ENCODE results near the gene UBE2J2. TPM values are rescaled to one million over a fixed set of nuclear protein-coding genes. Genes with fewer than 3 reads are reported as not detected.

UBE2J2 gene
- total RNA-seq, 4 donors from 2014 or later = 31.3 to 42.3 (median 38.3) TPM

GRCh38 chr1:1310109-1310385 lies 36.4 kb upstream of the UBE2J2 start:
- peak overlapping the region in 2 of 4 donors; percentile 88 to 100 for H3K27ac ChIP-seq
- intact Hi-C loops (cut with DNase I; ENCODE audit: low total_unique reads) = loop anchor here (10.0 kb wide), 1 partner anchor 355 kb away; the partner anchor contains the start of gene NOC2L
- in situ Hi-C loops (cut with MboI; ENCODE audit: low sequenced_read_pairs in 4 of 4) = no loop called here
- H3K36me3 ChIP-seq = peaks cover 0 to 38% of the 10 kb centered on the region in 2 donors
- peaks cover 31 to 36% of the 10 kb centered on the region in 2 donors for H3K4me1 ChIP-seq
- ATAC-seq (no peak), DNase-seq (no peak)
- no peak for TF ChIP-seq POLR2A (IDR thresholded peaks at IDR 0.05)
- TF ChIP-seq, protein P1, sequence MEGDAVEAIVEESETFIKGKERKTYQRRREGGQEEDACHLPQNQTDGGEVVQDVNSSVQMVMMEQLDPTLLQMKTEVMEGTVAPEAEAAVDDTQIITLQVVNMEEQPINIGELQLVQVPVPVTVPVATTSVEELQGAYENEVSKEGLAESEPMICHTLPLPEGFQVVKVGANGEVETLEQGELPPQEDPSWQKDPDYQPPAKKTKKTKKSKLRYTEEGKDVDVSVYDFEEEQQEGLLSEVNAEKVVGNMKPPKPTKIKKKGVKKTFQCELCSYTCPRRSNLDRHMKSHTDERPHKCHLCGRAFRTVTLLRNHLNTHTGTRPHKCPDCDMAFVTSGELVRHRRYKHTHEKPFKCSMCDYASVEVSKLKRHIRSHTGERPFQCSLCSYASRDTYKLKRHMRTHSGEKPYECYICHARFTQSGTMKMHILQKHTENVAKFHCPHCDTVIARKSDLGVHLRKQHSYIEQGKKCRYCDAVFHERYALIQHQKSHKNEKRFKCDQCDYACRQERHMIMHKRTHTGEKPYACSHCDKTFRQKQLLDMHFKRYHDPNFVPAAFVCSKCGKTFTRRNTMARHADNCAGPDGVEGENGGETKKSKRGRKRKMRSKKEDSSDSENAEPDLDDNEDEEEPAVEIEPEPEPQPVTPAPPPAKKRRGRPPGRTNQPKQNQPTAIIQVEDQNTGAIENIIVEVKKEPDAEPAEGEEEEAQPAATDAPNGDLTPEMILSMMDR (IDR thresholded peaks at IDR 0.05 in 4 of 5, conservative IDR thresholded peaks at IDR 0.05 in 1 of 5) = no peak
- H3K4me3 ChIP-seq = no peak overlapping the region
- H3K27me3 ChIP-seq = no peaks in the 10 kb centered on the region
- H3K9me3 ChIP-seq = no peaks in the 10 kb centered on the region

- peak overlapping the region; percentile 67 to 92 (median 70) for H3K4me3 ChIP-seq
- DNase-seq (no peak), ATAC-seq (no peak)
- H3K27me3 ChIP-seq = no peaks in the 10 kb centered on the region
- TF ChIP-seq POLR2A (IDR thresholded peaks at IDR 0.05) = no peak
- TF ChIP-seq, protein P1 (IDR thresholded peaks at IDR 0.05 in 4 of 5, conservative IDR thresholded peaks at IDR 0.05 in 1 of 5) = no peak
- peaks cover 36 to 42% of the 10 kb centered on the region in 2 donors for H3K4me1 ChIP-seq
- no peaks in the 10 kb centered on the region for H3K9me3 ChIP-seq
- peaks cover 0 to 32% of the 10 kb centered on the region in 2 donors for H3K36me3 ChIP-seq
- H3K27ac ChIP-seq = peak overlapping the region; percentile 88 to 100 (median 96)
- intact Hi-C loops (cut with DNase I; ENCODE audit: low total_unique reads) = loop anchor here (2.0 to 10.0 kb wide), 2 partner anchors 15 to 355 kb away; partner anchors contain the start of genes CPTP, INTS11 and NOC2L
- in situ Hi-C loops (cut with MboI; ENCODE audit: low sequenced_read_pairs in 4 of 4) = no loop called here
These were observed 35.8 kb upstream of the UBE2J2 start for GRCh38 chr1:1309251-1310108.

GRCh38 chr1:1308756-1309250 lies 35.1 kb upstream of the UBE2J2 start:
- peaks cover 0 to 25% of the 10 kb centered on the region in 2 donors for H3K36me3 ChIP-seq
- DNase-seq (no peak), ATAC-seq (peak in 1 of 2 donors; percentile 3)
- in situ Hi-C loops (cut with MboI; ENCODE audit: low sequenced_read_pairs in 4 of 4) = no loop called here
- peak in 1 of 2 donors; percentile 1 for TF ChIP-seq POLR2A (IDR thresholded peaks at IDR 0.05)
- TF ChIP-seq, protein P1 (IDR thresholded peaks at IDR 0.05 in 4 of 5, conservative IDR thresholded peaks at IDR 0.05 in 1 of 5) = no peak
- intact Hi-C loops (cut with DNase I; ENCODE audit: low total_unique reads) = loop anchor here (1.0 to 2.0 kb wide), 4 partner anchors 16 to 66 kb away; partner anchors contain the start of genes AURKAIP1, CPTP and INTS11
- peaks cover 38 to 49% of the 10 kb centered on the region in 2 donors for H3K4me1 ChIP-seq
- no peaks in the 10 kb centered on the region for H3K9me3 ChIP-seq
- H3K4me3 ChIP-seq = peak overlapping the region; percentile 67 to 92 (median 70)
- no peaks in the 10 kb centered on the region for H3K27me3 ChIP-seq
- H3K27ac ChIP-seq = peak overlapping the region; percentile 88 to 100 (median 96)

DNA sequence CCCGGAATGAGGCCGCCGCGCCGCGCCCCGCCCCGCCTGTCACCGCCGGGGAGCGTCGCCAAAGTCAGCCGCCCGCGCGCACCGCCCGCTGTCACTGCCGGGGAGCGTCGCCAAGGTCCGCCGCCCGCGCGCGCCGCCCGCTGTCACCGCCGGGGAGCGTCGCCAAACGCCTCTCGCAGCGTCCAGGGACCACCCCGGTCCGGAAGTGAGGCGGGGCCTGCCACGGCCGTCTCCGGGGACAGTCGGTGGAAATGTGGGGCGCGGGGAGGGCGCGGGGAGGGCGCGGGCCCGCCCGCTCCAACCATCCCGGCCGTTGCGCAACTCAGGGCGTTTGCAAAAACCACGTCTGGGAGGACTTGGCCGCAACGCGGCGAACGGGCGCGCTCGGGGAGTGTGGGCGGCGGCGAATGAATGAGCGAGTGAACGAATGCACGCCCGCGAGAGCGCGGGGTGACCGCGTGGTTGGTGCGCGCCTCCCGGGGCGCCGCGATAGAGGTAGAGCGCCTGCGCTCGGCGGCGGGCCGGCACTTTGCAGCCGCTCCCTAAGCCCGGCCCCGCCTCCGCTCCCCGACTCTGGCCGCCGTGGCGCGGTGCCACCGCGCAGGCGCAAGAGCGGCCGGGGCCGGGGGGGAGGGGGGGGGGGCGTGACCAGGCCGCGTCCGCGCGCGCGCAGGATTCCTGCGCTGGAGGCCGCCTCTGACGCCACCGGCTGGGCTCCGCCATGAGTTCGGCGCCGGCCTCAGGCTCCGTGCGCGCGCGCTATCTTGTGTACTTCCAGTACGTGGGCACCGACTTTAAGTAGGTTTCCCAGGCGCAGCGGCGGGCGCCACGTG lies 34.5 kb upstream of the UBE2J2 start, which contains the start of the genes ACAP3 and PUSL1:
TSS of gene ACAP3 (minus strand) at position 8 of the 833 bp plus-strand sequence. CDS start 115 bp downstream, outside the sequence.
TSS of gene PUSL1 (plus strand) at position 675 of the 833 bp plus-strand sequence. CDS start at position 722, 47 bp downstream.
- in situ Hi-C loops (cut with MboI; ENCODE audit: low sequenced_read_pairs in 4 of 4) = no loop called here
- H3K27me3 ChIP-seq = no peaks in the 10 kb centered on the region
- intact Hi-C loops (cut with DNase I; ENCODE audit: low total_unique reads) = loop anchor here (1.0 to 2.0 kb wide), 5 partner anchors 17 to 67 kb away; partner anchors contain the start of genes AURKAIP1, CPTP, INTS11 and UBE2J2
- DNase-seq (peak; percentile 73 to 89), ATAC-seq (peak; percentile 72 to 77)
- no peaks in the 10 kb centered on the region for H3K9me3 ChIP-seq
- peak within 1 kb of the TSS; percentile 88 to 100 (median 96) for H3K27ac ChIP-seq
- peaks cover 0 to 19% of the 10 kb centered on the region in 2 donors for H3K36me3 ChIP-seq
- peak within 1 kb of the TSS; percentile 67 to 92 (median 75) for H3K4me3 ChIP-seq
- H3K4me1 ChIP-seq = peaks cover 38 to 50% of the 10 kb centered on the region in 2 donors
- peak in 1 of 2 donors; percentile 47 for TF ChIP-seq POLR2A (IDR thresholded peaks at IDR 0.05)
- TF ChIP-seq, protein P1 (IDR thresholded peaks at IDR 0.05 in 4 of 5, conservative IDR thresholded peaks at IDR 0.05 in 1 of 5) = peak in 3 of 5 experiments; percentile 20 to 51 (median 30)

Data from gastrocnemius medialis (tissue), 4 donors.